Measurements from ENCODE around the gene GPR132. TPM values are rescaled to one million over a fixed set of nuclear protein-coding genes. Genes with fewer than 3 reads are reported as not detected.

The GPR132 gene
- total RNA-seq, 1 donor from 2014 or later = 2.2 TPM

GRCh38 chr14:105049753-105050550, 15.3 kb downstream of the GPR132 start:
- Mint-ChIP-seq H3K36me3 (ENCODE audit: low read depth, unreplicated experiment) (peaks cover 7% of the 10 kb centered on the region), H3K9me3 (ENCODE audit: unreplicated experiment) (peaks cover 4% of the 10 kb centered on the region), H3K4me3 (ENCODE audit: unreplicated experiment) (no peak overlapping the region), H3K4me1 (ENCODE audit: low read depth, unreplicated experiment) (no peaks in the 10 kb centered on the region), H3K27ac (ENCODE audit: unreplicated experiment) (no peak overlapping the region), H3K27me3 (ENCODE audit: low read depth, unreplicated experiment) (peaks cover 14% of the 10 kb centered on the region)
- no peak overlapping the region for H3K27ac ChIP-seq (ENCODE audit: low read depth, low read length)
- no peaks in the 10 kb centered on the region for H3K36me3 ChIP-seq (ENCODE audit: insufficient read depth, low read length)
- H2AFZ ChIP-seq (ENCODE audit: low read depth, low read length) = no peak overlapping the region
- no peaks in the 10 kb centered on the region for H3K4me1 ChIP-seq (ENCODE audit: insufficient read depth, low read length)
- H3K79me2 ChIP-seq (ENCODE audit: insufficient read depth, low read length) = peaks cover 13% of the 10 kb centered on the region
- FAIRE-seq (no peak), DNase-seq (ENCODE audit: low read depth) (no peak)
- no peak overlapping the region for H3K4me3 ChIP-seq (ENCODE audit: insufficient read depth, low read depth, low read length)
- no peaks in the 10 kb centered on the region for H3K27me3 ChIP-seq (ENCODE audit: insufficient read depth, low read length)
- H3K9me3 ChIP-seq (ENCODE audit: insufficient read depth, low read depth, low read length) = no peaks in the 10 kb centered on the region
- no peak for TF ChIP-seq CTCF (IDR thresholded peaks at IDR 0.05; ENCODE audit: insufficient read depth, low read depth, low read length)
- TF ChIP-seq EZH2 (IDR thresholded peaks at IDR 0.05; ENCODE audit: insufficient read depth, low read length) = no peak
- no peak overlapping the region for H3K4me2 ChIP-seq (ENCODE audit: low read length)
- no peak overlapping the region for H3K9ac ChIP-seq (ENCODE audit: low read length)
- H4K20me1 ChIP-seq (ENCODE audit: insufficient read depth, low read length) = peaks cover 48% of the 10 kb centered on the region

- no peak overlapping the region for H3K27ac ChIP-seq (ENCODE audit: low read depth, low read length)
- Mint-ChIP-seq H3K4me1 (ENCODE audit: low read depth, unreplicated experiment) (no peaks in the 10 kb centered on the region), H3K27me3 (ENCODE audit: low read depth, unreplicated experiment) (peaks cover 24% of the 10 kb centered on the region), H3K4me3 (ENCODE audit: unreplicated experiment) (no peak overlapping the region), H3K27ac (ENCODE audit: unreplicated experiment) (no peak overlapping the region), H3K9me3 (ENCODE audit: unreplicated experiment) (peaks cover 4% of the 10 kb centered on the region), H3K36me3 (ENCODE audit: low read depth, unreplicated experiment) (peaks cover 9% of the 10 kb centered on the region)
- H4K20me1 ChIP-seq (ENCODE audit: insufficient read depth, low read length) = peaks cover 58% of the 10 kb centered on the region
- H3K4me3 ChIP-seq (ENCODE audit: insufficient read depth, low read depth, low read length) = no peak overlapping the region
- H3K4me1 ChIP-seq (ENCODE audit: insufficient read depth, low read length) = no peaks in the 10 kb centered on the region
- H3K9ac ChIP-seq (ENCODE audit: low read length) = no peak overlapping the region
- H3K36me3 ChIP-seq (ENCODE audit: insufficient read depth, low read length) = no peaks in the 10 kb centered on the region
- FAIRE-seq (no peak), DNase-seq (ENCODE audit: low read depth) (no peak)
- H3K4me2 ChIP-seq (ENCODE audit: low read length) = no peak overlapping the region
- TF ChIP-seq CTCF (IDR thresholded peaks at IDR 0.05; ENCODE audit: insufficient read depth, low read depth, low read length) (no peak), EZH2 (IDR thresholded peaks at IDR 0.05; ENCODE audit: insufficient read depth, low read length) (no peak)
- H3K79me2 ChIP-seq (ENCODE audit: insufficient read depth, low read length) = peaks cover 15% of the 10 kb centered on the region
- no peaks in the 10 kb centered on the region for H3K9me3 ChIP-seq (ENCODE audit: insufficient read depth, low read depth, low read length)
- H2AFZ ChIP-seq (ENCODE audit: low read depth, low read length) = no peak overlapping the region
- H3K27me3 ChIP-seq (ENCODE audit: insufficient read depth, low read length) = no peaks in the 10 kb centered on the region
Observed at GRCh38 chr14:105047283-105048016, 17.8 kb downstream of the GPR132 start.
